MM.1S (cell line): ENCODE measurements around the gene KCNH4.
A peak's percentile ranks its signal among the peaks of the same experiment; 100 is the strongest.

Source experiments
- DNase-seq: peaks from one replicate; pipeline ENCODE4 v3.0.0-alpha.2; 2015
- H2AFZ ChIP-seq: fragments of 300-600 bp; sonication (generic); 2 replicates; pipeline ENCODE4 v1.6.0; 2016; ENCODE audit warnings: antibody characterized with exemption, low read length
- H3F3A ChIP-seq: fragments of 300-600 bp; sonication (generic); 2 replicates; pipeline ENCODE4 v1.6.1; 2016; ENCODE audit warnings: mild to moderate bottlenecking, antibody characterized with exemption, low read length, moderate library complexity, mixed read lengths; ENCODE audit not compliant: insufficient read depth
- H3K27ac ChIP-seq: fragments of 300-600 bp; sonication (generic); 2 replicates; pipeline ENCODE4 v1.5.1; 2016; ENCODE audit warnings: mild to moderate bottlenecking, low read length
- H3K27me3 ChIP-seq: fragments of 300-600 bp; sonication (generic); replicated peaks from 2 replicates; pipeline ENCODE4 v1.6.0; 2016; ENCODE audit warnings: low read length; ENCODE audit not compliant: insufficient read depth
- H3K36me3 ChIP-seq: fragments of 300-600 bp; sonication (generic); replicated peaks from 2 replicates; pipeline ENCODE4 v1.6.1; 2016; ENCODE audit warnings: mild to moderate bottlenecking, low read length, mixed read lengths; ENCODE audit not compliant: insufficient read depth
- H3K4me1 ChIP-seq: fragments of 300-600 bp; sonication (generic); 2 replicates; pipeline ENCODE4 v1.6.1; 2016; ENCODE audit warnings: low read length, mixed read lengths
- H3K4me2 ChIP-seq: fragments of 300-600 bp; sonication (generic); 2 replicates; pipeline ENCODE4 v1.6.0; 2016; ENCODE audit warnings: low read depth, low read length
- H3K4me3 ChIP-seq: fragments of 300-600 bp; sonication (generic); 2 replicates; pipeline ENCODE4 v1.5.1; 2016; ENCODE audit warnings: low read length, mixed read lengths
- H3K79me2 ChIP-seq: fragments of 300-600 bp; sonication (generic); 2 replicates; pipeline ENCODE4 v1.6.1; 2016; ENCODE audit warnings: mixed run types, low read length, mixed read lengths
- H3K9ac ChIP-seq: fragments of 300-600 bp; sonication (generic); 2 replicates; pipeline ENCODE4 v1.6.1; 2016; ENCODE audit warnings: low read length, mixed read lengths
- H3K9me2 ChIP-seq: fragments of 300-600 bp; sonication (generic); replicated peaks from 2 replicates; pipeline ENCODE4 v1.6.1; 2016; ENCODE audit warnings: mild to moderate bottlenecking, low read length, mixed read lengths; ENCODE audit not compliant: insufficient read depth
- H3K9me3 ChIP-seq: fragments of 300-600 bp; sonication (generic); replicated peaks from 2 replicates; pipeline ENCODE4 v1.6.1; 2016; ENCODE audit warnings: mild to moderate bottlenecking, low read length, mixed read lengths; ENCODE audit not compliant: insufficient read depth
- H4K20me1 ChIP-seq: fragments of 300-600 bp; sonication (generic); 2 replicates; pipeline ENCODE4 v1.6.1; 2016; ENCODE audit warnings: mild to moderate bottlenecking, low read length, moderate library complexity, mixed read lengths; ENCODE audit not compliant: insufficient read depth
- EZH2 ChIP-seq: fragments of 300-600 bp; sonication (generic); optimal IDR thresholded peaks from 2 replicates; pipeline ENCODE3; 2017; ENCODE audit warnings: low read depth, mild to moderate bottlenecking, antibody characterized with exemption, low read length, mixed read lengths
- EZH2phosphoT487 ChIP-seq: fragments of 300-600 bp; sonication (generic); IDR thresholded peaks from 2 replicates; pipeline ENCODE4 v1.6.1; 2018; ENCODE audit warnings: antibody characterized with exemption, low read length
- TF ChIP-seq, protein P1 (sequence below): fragments of 300-600 bp; sonication (generic); IDR thresholded peaks from 2 replicates; pipeline ENCODE4 v1.5.1; 2016; ENCODE audit warnings: antibody characterized with exemption, low read length, mixed read lengths

Gene KCNH4

GRCh38 chr17:42160531-42160910 is 20.4 kb downstream of the KCNH4 start:
- H3K9me3 ChIP-seq = no peaks in the 10 kb centered on the region
- no peak overlapping the region for H3K9ac ChIP-seq
- no peak for TF ChIP-seq EZH2
- TF ChIP-seq EZH2phosphoT487 = no peak
- TF ChIP-seq, protein P1, sequence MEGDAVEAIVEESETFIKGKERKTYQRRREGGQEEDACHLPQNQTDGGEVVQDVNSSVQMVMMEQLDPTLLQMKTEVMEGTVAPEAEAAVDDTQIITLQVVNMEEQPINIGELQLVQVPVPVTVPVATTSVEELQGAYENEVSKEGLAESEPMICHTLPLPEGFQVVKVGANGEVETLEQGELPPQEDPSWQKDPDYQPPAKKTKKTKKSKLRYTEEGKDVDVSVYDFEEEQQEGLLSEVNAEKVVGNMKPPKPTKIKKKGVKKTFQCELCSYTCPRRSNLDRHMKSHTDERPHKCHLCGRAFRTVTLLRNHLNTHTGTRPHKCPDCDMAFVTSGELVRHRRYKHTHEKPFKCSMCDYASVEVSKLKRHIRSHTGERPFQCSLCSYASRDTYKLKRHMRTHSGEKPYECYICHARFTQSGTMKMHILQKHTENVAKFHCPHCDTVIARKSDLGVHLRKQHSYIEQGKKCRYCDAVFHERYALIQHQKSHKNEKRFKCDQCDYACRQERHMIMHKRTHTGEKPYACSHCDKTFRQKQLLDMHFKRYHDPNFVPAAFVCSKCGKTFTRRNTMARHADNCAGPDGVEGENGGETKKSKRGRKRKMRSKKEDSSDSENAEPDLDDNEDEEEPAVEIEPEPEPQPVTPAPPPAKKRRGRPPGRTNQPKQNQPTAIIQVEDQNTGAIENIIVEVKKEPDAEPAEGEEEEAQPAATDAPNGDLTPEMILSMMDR = no peak

GRCh38 chr17:42159796-42160530 is 21.0 kb downstream of the KCNH4 start:
- Histone ChIP-seq H4K20me1 (no peaks in the 10 kb centered on the region), H3K79me2 (no peaks in the 10 kb centered on the region), H3K27me3 (no peaks in the 10 kb centered on the region), H3K4me2 (no peak overlapping the region), H3K36me3 (no peaks in the 10 kb centered on the region), H3K4me1 (no peaks in the 10 kb centered on the region), H3K9me3 (no peaks in the 10 kb centered on the region), H3F3A (0 out of 2 replicates have a peak, but pooled peaks cover 3% of the 10 kb centered on the region), H2AFZ (no peak overlapping the region), H3K27ac (no peak overlapping the region), H3K9ac (no peak overlapping the region), H3K4me3 (no peak overlapping the region), H3K9me2 (no peaks in the 10 kb centered on the region)
- DNase-seq = no peak
- TF ChIP-seq, protein P1 = no peak
- TF ChIP-seq EZH2phosphoT487 (no peak), EZH2 (no peak)

More at GRCh38 chr17:42160531-42160910, 20.4 kb downstream of the KCNH4 start:
- no peak overlapping the region for H3K27ac ChIP-seq
- H3K4me2 ChIP-seq = no peak overlapping the region
- no peaks in the 10 kb centered on the region for H4K20me1 ChIP-seq
- no peaks in the 10 kb centered on the region for H3K27me3 ChIP-seq
- H3K36me3 ChIP-seq = no peaks in the 10 kb centered on the region
- no peaks in the 10 kb centered on the region for H3K9me2 ChIP-seq
- no peak overlapping the region for H3K4me3 ChIP-seq
- 0 out of 2 replicates have a peak, but pooled peaks cover 3% of the 10 kb centered on the region for H3F3A ChIP-seq
- no peaks in the 10 kb centered on the region for H3K79me2 ChIP-seq
- H2AFZ ChIP-seq = no peak overlapping the region
- no peaks in the 10 kb centered on the region for H3K4me1 ChIP-seq
- no peak for DNase-seq

DNA sequence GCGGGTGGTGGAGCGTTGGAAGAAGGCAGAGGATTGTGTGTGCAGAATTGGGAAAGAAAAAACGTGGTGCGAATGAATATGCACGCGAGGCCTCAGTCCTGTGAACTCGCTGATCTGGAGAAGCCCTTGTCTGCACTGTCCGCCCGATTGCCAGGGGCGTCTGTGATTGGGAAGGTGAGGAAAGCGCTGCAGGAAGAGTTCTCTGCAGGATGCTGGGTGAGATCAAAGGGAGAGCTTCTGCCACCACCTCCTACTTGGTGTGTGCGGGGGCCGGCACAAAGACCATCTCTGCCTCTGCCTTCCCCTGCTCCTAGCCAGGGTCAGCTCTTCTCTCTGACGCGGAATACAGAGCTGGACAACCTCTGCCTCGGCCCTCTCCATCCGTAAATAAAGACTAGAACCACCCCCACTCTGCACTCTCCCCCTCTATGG is 25.3 kb downstream of the KCNH4 start:
- DNase-seq = no peak
- Histone ChIP-seq H3K9me3 (no peaks in the 10 kb centered on the region), H3K4me3 (peak overlapping the region; percentile 45), H2AFZ (peak overlapping the region; percentile 63; the same call in 1 of the 2 replicates), H3K27ac (no peak overlapping the region), H3K9me2 (no peaks in the 10 kb centered on the region), H3K4me1 (peaks cover 7% of the 10 kb centered on the region; the same call in 1 of the 2 replicates), H3K36me3 (no peaks in the 10 kb centered on the region), H3K27me3 (no peaks in the 10 kb centered on the region), H3K4me2 (peak overlapping the region; percentile 53), H3K9ac (peak overlapping the region; percentile 37; the same call in 1 of the 2 replicates), H4K20me1 (no peaks in the 10 kb centered on the region), H3F3A (0 out of 2 replicates have a peak, but pooled peaks cover 3% of the 10 kb centered on the region), H3K79me2 (peaks cover 41% of the 10 kb centered on the region)
- TF ChIP-seq EZH2phosphoT487 = no peak
- TF ChIP-seq, protein P1 = no peak
- no peak for TF ChIP-seq EZH2
